GM12892 (cell line): ENCODE data around the gene SLC22A17.
A peak's percentile ranks its signal among the peaks of the same experiment; 100 is the strongest.

ENCODE experiments used
- POLR2A ChIP-seq: IDR thresholded peaks from 2 replicates; pipeline ENCODE4 v1.6.1; 2011; ENCODE audit warnings: low read depth, low read length, control low read depth
- POLR2AphosphoS5 ChIP-seq: IDR thresholded peaks from 2 replicates; pipeline ENCODE4 v1.6.1; 2011; ENCODE audit warnings: low read depth, low read length, control low read depth
- TAF1 ChIP-seq: IDR thresholded peaks from 2 replicates; pipeline ENCODE4 v1.6.1; 2011; ENCODE audit warnings: low read depth, mild to moderate bottlenecking, control low read depth, low read length, borderline replicate concordance

GRCh38 chr14:23300687-23301223 lies 51.9 kb downstream of the SLC22A17 start:
- TF ChIP-seq POLR2A, result no peak
- TF ChIP-seq TAF1, result no peak
- 0 out of 2 replicates have a peak, but pooled peaks have one; percentile 42 for TF ChIP-seq POLR2AphosphoS5
